ENCODE data around the gene LRRC27.

Gene LRRC27

GRCh38 chr10:132372516-132373095 lies 40.6 kb downstream of the LRRC27 start:
- Histone ChIP-seq H3K27me3 (ENCODE audit: control insufficient read depth in 1 of 2, insufficient read depth in 1 of 2, low read length in 2 of 2) (peaks cover 0 to 4% of the 10 kb centered on the region in 2 experiments), H3K14ac (ENCODE audit: low read length in 2 of 2) (no peak overlapping the region), H2BK120ac (ENCODE audit: low read depth, low read length) (no peak overlapping the region), H3K18ac (ENCODE audit: low read depth in 1 of 2, low read length in 2 of 2) (no peak overlapping the region), H4K8ac (ENCODE audit: low read length) (no peak overlapping the region), H2BK12ac (ENCODE audit: low read length in 2 of 2) (no peak overlapping the region), H2BK15ac (ENCODE audit: low read depth, poor library complexity, severe bottlenecking) (no peak overlapping the region), H3K79me1 (replicated peaks; ENCODE audit: low read length, poor library complexity, severe bottlenecking) (no peaks in the 10 kb centered on the region), H4K91ac (ENCODE audit: low read length) (no peak overlapping the region), H2BK5ac (ENCODE audit: low read depth, low read length, poor library complexity, severe bottlenecking) (no peak overlapping the region), H2AFZ (ENCODE audit: low read depth, low read length) (no peak overlapping the region), H3K9me3 (ENCODE audit: control insufficient read depth, low read length) (no peaks in the 10 kb centered on the region), H3K4me1 (ENCODE audit: control insufficient read depth, insufficient read depth, low read depth, low read length) (peaks cover 6% of the 10 kb centered on the region), H3K36me3 (ENCODE audit: control insufficient read depth in 1 of 2, insufficient read depth in 2 of 2, low read depth in 1 of 2, low read length in 2 of 2) (peaks cover 3 to 4% of the 10 kb centered on the region in 2 experiments), H3K4me2 (ENCODE audit: low read length, poor library complexity, severe bottlenecking) (no peak overlapping the region), H3K23ac (ENCODE audit: low read length in 2 of 2) (no peak overlapping the region), H2AK5ac (ENCODE audit: low read length, severe bottlenecking) (no peak overlapping the region), H3K4me3 (ENCODE audit: insufficient read depth in 1 of 2, low read depth in 1 of 2, low read length in 2 of 2) (no peak overlapping the region), H3K9ac (ENCODE audit: low read length) (no peak overlapping the region), H3K4ac (ENCODE audit: low read depth in 1 of 2, low read length in 2 of 2) (no peak overlapping the region), H3K27ac (ENCODE audit: low read length, poor library complexity, severe bottlenecking) (no peak overlapping the region)
- whole genome bisulfite sequencing: 93% methylated on average over 16 of the region's 16 CpGs
- DNase-seq: no peak

GRCh38 chr10:132373241-132373955 lies 41.4 kb downstream of the LRRC27 start:
- 91% methylated on average over 23 of the region's 25 CpGs for WGBS
- H3K36me3 ChIP-seq (ENCODE audit: control insufficient read depth in 1 of 2, insufficient read depth in 2 of 2, low read depth in 1 of 2, low read length in 2 of 2): peaks cover 2 to 3% of the 10 kb centered on the region in 2 experiments
- H2BK5ac ChIP-seq (ENCODE audit: low read depth, low read length, poor library complexity, severe bottlenecking): no peak overlapping the region
- H2BK120ac ChIP-seq (ENCODE audit: low read depth, low read length): no peak overlapping the region
- H3K4me2 ChIP-seq (ENCODE audit: low read length, poor library complexity, severe bottlenecking): no peak overlapping the region
- no peak overlapping the region for H3K18ac ChIP-seq (ENCODE audit: low read depth in 1 of 2, low read length in 2 of 2)
- H3K4me1 ChIP-seq (ENCODE audit: control insufficient read depth, insufficient read depth, low read depth, low read length): peaks cover 6% of the 10 kb centered on the region
- H2AK5ac ChIP-seq (ENCODE audit: low read length, severe bottlenecking): no peak overlapping the region
- no peak for DNase-seq
- H3K27ac ChIP-seq (ENCODE audit: low read length, poor library complexity, severe bottlenecking): no peak overlapping the region
- H4K91ac ChIP-seq (ENCODE audit: low read length): no peak overlapping the region
- H3K27me3 ChIP-seq (ENCODE audit: control insufficient read depth in 1 of 2, insufficient read depth in 1 of 2, low read length in 2 of 2): peaks cover 0 to 4% of the 10 kb centered on the region in 2 experiments
- no peak overlapping the region for H3K4ac ChIP-seq (ENCODE audit: low read depth in 1 of 2, low read length in 2 of 2)
- H3K79me1 ChIP-seq (replicated peaks; ENCODE audit: low read length, poor library complexity, severe bottlenecking): no peaks in the 10 kb centered on the region
- H3K9me3 ChIP-seq (ENCODE audit: control insufficient read depth, low read length): no peaks in the 10 kb centered on the region
- no peak overlapping the region for H4K8ac ChIP-seq (ENCODE audit: low read length)
- no peak overlapping the region for H3K4me3 ChIP-seq (ENCODE audit: insufficient read depth in 1 of 2, low read depth in 1 of 2, low read length in 2 of 2)
- no peak overlapping the region for H2AFZ ChIP-seq (ENCODE audit: low read depth, low read length)
- no peak overlapping the region for H3K9ac ChIP-seq (ENCODE audit: low read length)
- H2BK12ac ChIP-seq (ENCODE audit: low read length in 2 of 2): no peak overlapping the region
- no peak overlapping the region for H3K23ac ChIP-seq (ENCODE audit: low read length in 2 of 2)
- H3K14ac ChIP-seq (ENCODE audit: low read length in 2 of 2): no peak overlapping the region
- no peak overlapping the region for H2BK15ac ChIP-seq (ENCODE audit: low read depth, poor library complexity, severe bottlenecking)

GRCh38 chr10:132374176-132374575 lies 42.2 kb downstream of the LRRC27 start:
- Histone ChIP-seq H4K8ac (ENCODE audit: low read length) (no peak overlapping the region), H3K4me3 (ENCODE audit: insufficient read depth in 1 of 2, low read depth in 1 of 2, low read length in 2 of 2) (no peak overlapping the region), H3K4ac (ENCODE audit: low read depth in 1 of 2, low read length in 2 of 2) (no peak overlapping the region), H2BK120ac (ENCODE audit: low read depth, low read length) (no peak overlapping the region), H3K18ac (ENCODE audit: low read depth in 1 of 2, low read length in 2 of 2) (no peak overlapping the region), H3K4me2 (ENCODE audit: low read length, poor library complexity, severe bottlenecking) (no peak overlapping the region), H3K27me3 (ENCODE audit: control insufficient read depth in 1 of 2, insufficient read depth in 1 of 2, low read length in 2 of 2) (peaks cover 0 to 4% of the 10 kb centered on the region in 2 experiments), H3K14ac (ENCODE audit: low read length in 2 of 2) (no peak overlapping the region), H3K23ac (ENCODE audit: low read length in 2 of 2) (no peak overlapping the region), H2BK15ac (ENCODE audit: low read depth, poor library complexity, severe bottlenecking) (no peak overlapping the region), H2AK5ac (ENCODE audit: low read length, severe bottlenecking) (no peak overlapping the region), H3K9me3 (ENCODE audit: control insufficient read depth, low read length) (no peaks in the 10 kb centered on the region), H2BK5ac (ENCODE audit: low read depth, low read length, poor library complexity, severe bottlenecking) (no peak overlapping the region), H3K36me3 (ENCODE audit: control insufficient read depth in 1 of 2, insufficient read depth in 2 of 2, low read depth in 1 of 2, low read length in 2 of 2) (peaks cover 2 to 3% of the 10 kb centered on the region in 2 experiments), H3K9ac (ENCODE audit: low read length) (no peak overlapping the region), H3K27ac (ENCODE audit: low read length, poor library complexity, severe bottlenecking) (no peak overlapping the region), H2AFZ (ENCODE audit: low read depth, low read length) (no peak overlapping the region), H2BK12ac (ENCODE audit: low read length in 2 of 2) (no peak overlapping the region), H4K91ac (ENCODE audit: low read length) (no peak overlapping the region), H3K4me1 (ENCODE audit: control insufficient read depth, insufficient read depth, low read depth, low read length) (peaks cover 6% of the 10 kb centered on the region), H3K79me1 (replicated peaks; ENCODE audit: low read length, poor library complexity, severe bottlenecking) (no peaks in the 10 kb centered on the region)
- no peak for DNase-seq
- 96% methylated on average over 5 of the region's 8 CpGs for WGBS

- H3K4me2 ChIP-seq (ENCODE audit: low read length, poor library complexity, severe bottlenecking): no peak overlapping the region
These were observed 42.6 kb downstream of the LRRC27 start for GRCh38 chr10:132374612-132375011.

More at GRCh38 chr10:132374612-132375011, 42.6 kb downstream of the LRRC27 start:
- H2AFZ ChIP-seq (ENCODE audit: low read depth, low read length): no peak overlapping the region
- no peak for DNase-seq
- H3K18ac ChIP-seq (ENCODE audit: low read depth in 1 of 2, low read length in 2 of 2): no peak overlapping the region
- H2BK5ac ChIP-seq (ENCODE audit: low read depth, low read length, poor library complexity, severe bottlenecking): no peak overlapping the region
- H3K9ac ChIP-seq (ENCODE audit: low read length): no peak overlapping the region
- no peak overlapping the region for H3K4ac ChIP-seq (ENCODE audit: low read depth in 1 of 2, low read length in 2 of 2)
- H4K91ac ChIP-seq (ENCODE audit: low read length): no peak overlapping the region
- H3K23ac ChIP-seq (ENCODE audit: low read length in 2 of 2): no peak overlapping the region
- H2BK120ac ChIP-seq (ENCODE audit: low read depth, low read length): no peak overlapping the region
- H3K27me3 ChIP-seq (ENCODE audit: control insufficient read depth in 1 of 2, insufficient read depth in 1 of 2, low read length in 2 of 2): peaks cover 0 to 4% of the 10 kb centered on the region in 2 experiments
- no peak overlapping the region for H2BK12ac ChIP-seq (ENCODE audit: low read length in 2 of 2)
- H3K27ac ChIP-seq (ENCODE audit: low read length, poor library complexity, severe bottlenecking): no peak overlapping the region
- H3K4me1 ChIP-seq (ENCODE audit: control insufficient read depth, insufficient read depth, low read depth, low read length): peaks cover 6% of the 10 kb centered on the region
- no peaks in the 10 kb centered on the region for H3K9me3 ChIP-seq (ENCODE audit: control insufficient read depth, low read length)
- no peaks in the 10 kb centered on the region for H3K79me1 ChIP-seq (replicated peaks; ENCODE audit: low read length, poor library complexity, severe bottlenecking)
- whole genome bisulfite sequencing: 90% methylated on average over 14 of the region's 14 CpGs
- no peak overlapping the region for H3K4me3 ChIP-seq (ENCODE audit: insufficient read depth in 1 of 2, low read depth in 1 of 2, low read length in 2 of 2)
- H4K8ac ChIP-seq (ENCODE audit: low read length): no peak overlapping the region
- H3K14ac ChIP-seq (ENCODE audit: low read length in 2 of 2): no peak overlapping the region
- no peak overlapping the region for H2AK5ac ChIP-seq (ENCODE audit: low read length, severe bottlenecking)
- peaks cover 2 to 3% of the 10 kb centered on the region in 2 experiments for H3K36me3 ChIP-seq (ENCODE audit: control insufficient read depth in 1 of 2, insufficient read depth in 2 of 2, low read depth in 1 of 2, low read length in 2 of 2)
- no peak overlapping the region for H2BK15ac ChIP-seq (ENCODE audit: low read depth, poor library complexity, severe bottlenecking)

All from mesenchymal stem cell (in vitro differentiated cells and primary cell).